ENCODE measurements around the gene SIRPB1. TPM values are rescaled to one million over a fixed set of nuclear protein-coding genes. Genes with fewer than 3 reads are reported as not detected.
A peak's percentile ranks its signal among the peaks of the same experiment; 100 is the strongest.

The SIRPB1 gene
- total and polyA plus RNA-seq, 10 of the 15 experiments (the other 5 are each of a cell fraction or from before 2014, with no cell fraction given): 3.4 to 33.8 (median 14.1) TPM

DNA sequence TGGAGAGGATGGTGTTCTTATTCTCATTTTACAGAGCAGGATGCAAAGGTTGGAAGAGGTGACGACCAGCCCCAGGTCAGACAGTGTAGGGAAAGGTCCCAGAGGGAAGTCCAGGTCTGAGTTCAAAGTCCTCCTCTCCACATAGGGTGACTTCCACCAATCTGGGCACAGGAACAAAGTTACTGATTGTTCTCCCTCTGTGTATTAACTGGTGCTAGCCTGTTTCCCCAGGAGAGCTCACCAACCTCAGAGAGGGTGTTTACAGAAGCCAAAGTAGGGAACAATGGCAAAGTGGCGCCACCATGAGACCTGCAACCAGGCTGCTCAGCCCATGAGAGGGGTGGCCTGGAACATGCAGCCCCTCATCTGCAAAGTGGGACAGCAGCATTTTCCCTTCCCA is 16.8 kb upstream of the SIRPB1 start:
- Histone ChIP-seq H3K9me3 (replicated peaks; ENCODE audit: control insufficient read depth, insufficient read depth, low read length) (no peaks in the 10 kb centered on the region; the same call in 2 of the 3 replicates), H3K36me3 (ENCODE audit: control insufficient read depth in 2 of 2, insufficient read depth in 2 of 2, low read length in 1 of 2) (no peaks in the 10 kb centered on the region), H3K79me2 (ENCODE audit: control insufficient read depth, insufficient read depth, low read length) (no peaks in the 10 kb centered on the region), H4K20me1 (ENCODE audit: control insufficient read depth, insufficient read depth) (no peaks in the 10 kb centered on the region), H3K9ac (ENCODE audit: control insufficient read depth, insufficient read depth, low read length) (no peak overlapping the region), H3K27me3 (replicated peaks in 1 of 2; ENCODE audit: control insufficient read depth in 2 of 2, insufficient read depth in 2 of 2, low read length in 1 of 2) (no peaks in the 10 kb centered on the region; a peak in 1 of 4 replicates), H2AFZ (ENCODE audit: control insufficient read depth, low read depth, low read length) (no peak overlapping the region), H3K4me1 (ENCODE audit: control insufficient read depth, insufficient read depth, low read length) (peaks cover 7% of the 10 kb centered on the region), H3K27ac (ENCODE audit: control insufficient read depth, insufficient read depth) (no peak overlapping the region), H3K4me2 (ENCODE audit: control insufficient read depth, insufficient read depth) (no peak overlapping the region), H3K4me3 (no peak overlapping the region)
- TF ChIP-seq HDAC2 (IDR thresholded peaks at IDR 0.05): no peak
- no peak for TF ChIP-seq BACH1 (IDR thresholded peaks at IDR 0.05; ENCODE audit: borderline replicate concordance)
- TF ChIP-seq, protein P1, sequence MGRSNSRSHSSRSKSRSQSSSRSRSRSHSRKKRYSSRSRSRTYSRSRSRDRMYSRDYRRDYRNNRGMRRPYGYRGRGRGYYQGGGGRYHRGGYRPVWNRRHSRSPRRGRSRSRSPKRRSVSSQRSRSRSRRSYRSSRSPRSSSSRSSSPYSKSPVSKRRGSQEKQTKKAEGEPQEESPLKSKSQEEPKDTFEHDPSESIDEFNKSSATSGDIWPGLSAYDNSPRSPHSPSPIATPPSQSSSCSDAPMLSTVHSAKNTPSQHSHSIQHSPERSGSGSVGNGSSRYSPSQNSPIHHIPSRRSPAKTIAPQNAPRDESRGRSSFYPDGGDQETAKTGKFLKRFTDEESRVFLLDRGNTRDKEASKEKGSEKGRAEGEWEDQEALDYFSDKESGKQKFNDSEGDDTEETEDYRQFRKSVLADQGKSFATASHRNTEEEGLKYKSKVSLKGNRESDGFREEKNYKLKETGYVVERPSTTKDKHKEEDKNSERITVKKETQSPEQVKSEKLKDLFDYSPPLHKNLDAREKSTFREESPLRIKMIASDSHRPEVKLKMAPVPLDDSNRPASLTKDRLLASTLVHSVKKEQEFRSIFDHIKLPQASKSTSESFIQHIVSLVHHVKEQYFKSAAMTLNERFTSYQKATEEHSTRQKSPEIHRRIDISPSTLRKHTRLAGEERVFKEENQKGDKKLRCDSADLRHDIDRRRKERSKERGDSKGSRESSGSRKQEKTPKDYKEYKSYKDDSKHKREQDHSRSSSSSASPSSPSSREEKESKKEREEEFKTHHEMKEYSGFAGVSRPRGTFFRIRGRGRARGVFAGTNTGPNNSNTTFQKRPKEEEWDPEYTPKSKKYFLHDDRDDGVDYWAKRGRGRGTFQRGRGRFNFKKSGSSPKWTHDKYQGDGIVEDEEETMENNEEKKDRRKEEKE (IDR thresholded peaks at IDR 0.05): no peak
- TF ChIP-seq, protein P2, sequence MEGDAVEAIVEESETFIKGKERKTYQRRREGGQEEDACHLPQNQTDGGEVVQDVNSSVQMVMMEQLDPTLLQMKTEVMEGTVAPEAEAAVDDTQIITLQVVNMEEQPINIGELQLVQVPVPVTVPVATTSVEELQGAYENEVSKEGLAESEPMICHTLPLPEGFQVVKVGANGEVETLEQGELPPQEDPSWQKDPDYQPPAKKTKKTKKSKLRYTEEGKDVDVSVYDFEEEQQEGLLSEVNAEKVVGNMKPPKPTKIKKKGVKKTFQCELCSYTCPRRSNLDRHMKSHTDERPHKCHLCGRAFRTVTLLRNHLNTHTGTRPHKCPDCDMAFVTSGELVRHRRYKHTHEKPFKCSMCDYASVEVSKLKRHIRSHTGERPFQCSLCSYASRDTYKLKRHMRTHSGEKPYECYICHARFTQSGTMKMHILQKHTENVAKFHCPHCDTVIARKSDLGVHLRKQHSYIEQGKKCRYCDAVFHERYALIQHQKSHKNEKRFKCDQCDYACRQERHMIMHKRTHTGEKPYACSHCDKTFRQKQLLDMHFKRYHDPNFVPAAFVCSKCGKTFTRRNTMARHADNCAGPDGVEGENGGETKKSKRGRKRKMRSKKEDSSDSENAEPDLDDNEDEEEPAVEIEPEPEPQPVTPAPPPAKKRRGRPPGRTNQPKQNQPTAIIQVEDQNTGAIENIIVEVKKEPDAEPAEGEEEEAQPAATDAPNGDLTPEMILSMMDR (IDR thresholded peaks at IDR 0.05 in 2 of 3, conservative IDR thresholded peaks at IDR 0.05 in 1 of 3; ENCODE audit: control insufficient read depth in 2 of 3, extremely low read depth in 1 of 3, insufficient read depth in 1 of 3, low read depth in 3 of 3, low read length in 3 of 3): peak; percentile 5 to 15 (median 8); a peak in 2 of 6 replicates
- peak; percentile 33; the same call in 1 of the 2 replicates for TF ChIP-seq RAD21 (IDR thresholded peaks at IDR 0.05; ENCODE audit: insufficient read depth, low read depth, low read length)
- RAD21 ChIA-PET (ENCODE audit: unreplicated experiment): interaction anchor here (1.0 to 1.4 kb wide), 4 partner anchors 127 to 140 kb away, joined by 3 to 10 read pairs (median 3); no protein-coding TSS in a partner anchor
- ATAC-seq (peak; percentile 39; the same call in 2 of the 3 replicates), DNase-seq (ENCODE audit: low read depth, low spot score) (no peak), FAIRE-seq (no peak)
- BruUV-seq (replicated peaks): no TSS peak
- in situ Hi-C loops (cut with MboI) (no loop called here), intact Hi-C loops (cut with micrococcal nuclease; ENCODE audit: unreplicated experiment) (no loop called here)
- CTCF ChIA-PET: interaction anchor here (1.0 to 1.3 kb wide), 6 partner anchors 97 to 133 kb away, joined by 4 to 7 read pairs (median 5); no protein-coding TSS in a partner anchor
- SMC1A ChIA-PET (ENCODE audit: uncharacterized antibody, unreplicated experiment): interaction anchor here (1.0 to 1.4 kb wide), 5 partner anchors 11 to 128 kb away, joined by 3 to 8 read pairs (median 3); no protein-coding TSS in a partner anchor
- 35% methylated on average over 2 of the region's 2 CpGs for whole genome bisulfite sequencing (ENCODE audit: insufficient coverage, insufficient replicate concordance, low lambda C conversion rate, missing lambda C conversion rate)
- POLR2A ChIA-PET: no interaction called here
